Panc1 (cell line): ENCODE measurements around the gene CYTH2. TPM values are rescaled to one million over a fixed set of nuclear protein-coding genes. Genes with fewer than 3 reads are reported as not detected.
"Not testable (repeated sequence)": the region's sequence is repeated elsewhere in the genome, so short reads cannot be mapped to it uniquely, and the experiment has no call there.

Experiments
- ATAC-seq: fragments of 200-7000 bp; cut with Tn5 transposase; 2 replicates; pipeline ENCODE4 v1.9.1; 2020; ENCODE audit warnings: mild to moderate bottlenecking, moderate library complexity
- BruUV-seq: library from RNA; stranded (reverse); fragments of 400-500 nt; replicated peaks from 2 replicates; lab custom pipeline; 2021; lab: Mats Ljungman, UMichigan
- CTCF ChIA-PET: fragments of 300-600 bp; sonication (Branson Sonifier 250); formaldehyde crosslinking; loops from one replicate; lab custom pipeline; 2022; ENCODE audit warnings: antibody characterized with exemption; lab: Charles Lee
- POLR2A ChIA-PET: fragments of 300-600 bp; sonication (Branson Sonifier 250); formaldehyde crosslinking; loops from one replicate; lab custom pipeline; 2022; ENCODE audit warnings: antibody characterized with exemption; lab: Charles Lee
- DNase-seq: peaks from one replicate; pipeline ENCODE4 v3.0.0-alpha.2; 2010; ENCODE audit warnings: low read depth, low spot score
- H3K27ac ChIP-seq: 2 replicates; pipeline ENCODE4 v1.5.1; 2011; ENCODE audit warnings: mild to moderate bottlenecking, low read length, inconsistent platforms
- H3K27me3 ChIP-seq: fragments of 200-500 bp; sonication (Bioruptor generic); 2 replicates; pipeline ENCODE4 v1.6.0; 2014; ENCODE audit warnings: low read length, inconsistent platforms; ENCODE audit not compliant: control insufficient read depth, insufficient read depth
- H3K36me3 ChIP-seq: fragments of 200-500 bp; sonication (Bioruptor generic); 2 replicates; pipeline ENCODE4 v1.5.1; 2014; ENCODE audit warnings: inconsistent platforms, mild to moderate bottlenecking, low read length, moderate library complexity; ENCODE audit not compliant: control insufficient read depth, insufficient read depth
- H3K4me1 ChIP-seq: 2 replicates; pipeline ENCODE4 v1.5.1; 2011; ENCODE audit warnings: inconsistent platforms, mild to moderate bottlenecking, low read length, moderate library complexity; ENCODE audit not compliant: control insufficient read depth, insufficient read depth
- H3K4me3 ChIP-seq, 2 experiments: 2 replicates each; pipeline ENCODE4 v1.5.1; 2011 to 2012; ENCODE audit warnings: low read depth in 2 of 2, low read length in 2 of 2, mild to moderate bottlenecking in 2 of 2, inconsistent platforms in 1 of 2, moderate library complexity in 1 of 2
- H3K9me3 ChIP-seq: fragments of 200-500 bp; sonication (Bioruptor generic); 2 replicates; pipeline ENCODE4 v1.5.1; 2014; ENCODE audit warnings: low read depth, mild to moderate bottlenecking, inconsistent platforms, low read length, moderate library complexity; ENCODE audit not compliant: control insufficient read depth, insufficient read depth
- CTCF ChIP-seq: fragments of 450-650 bp; IDR thresholded peaks from 2 replicates; pipeline ENCODE4 v1.5.1; 2017; ENCODE audit warnings: mild to moderate bottlenecking
- POLR2AphosphoS5 ChIP-seq: IDR thresholded peaks from 2 replicates; pipeline ENCODE4 v1.6.1; 2012; ENCODE audit warnings: mild to moderate bottlenecking, low read depth, low read length, moderate library complexity
- REST ChIP-seq, 2 experiments: IDR thresholded peaks; 2 replicates each; pipeline ENCODE4 v1.6.1; 2011 to 2012; ENCODE audit warnings: low read depth in 2 of 2, control low read depth in 1 of 2, low read length in 1 of 2, mild to moderate bottlenecking in 1 of 2, moderate library complexity in 1 of 2; ENCODE audit not compliant: insufficient read depth in 1 of 2
- SIN3A ChIP-seq: IDR thresholded peaks from 2 replicates; pipeline ENCODE4 v1.6.1; 2012; ENCODE audit warnings: low read depth, mild to moderate bottlenecking, low read length, moderate library complexity, borderline replicate concordance; ENCODE audit not compliant: insufficient read depth
- TCF7L2 ChIP-seq: IDR thresholded peaks from 2 replicates; pipeline ENCODE4 v1.6.1; 2011; ENCODE audit warnings: mild to moderate bottlenecking, low read depth, low read length, inconsistent platforms
- in situ Hi-C: cut with HindIII; loops from 2 replicates; pipeline ENCODE4 v1.10.0; 2016; ENCODE audit warnings: low sequenced_read_pairs, low pct_unique_long_range_greater_than_20kb
- intact Hi-C: fragments of 100-400 bp; cut with micrococcal nuclease; formaldehyde crosslinking; loops from one replicate; pipeline ENCODE4 v1.10.0; 2022; ENCODE audit not compliant: unreplicated experiment
- total RNA-seq: library from RNA; stranded (reverse); gene quantifications from one replicate; pipeline ENCODE4 v1.2.1, GENCODE V29; 2021; ENCODE audit not compliant: unreplicated experiment

The CYTH2 gene
- total RNA-seq, 1 experiment from 2014 or later: 53.4 TPM

- ChIA-PET POLR2A (interaction anchor here (0.8 kb wide), 1 partner anchor 64 kb away, joined by 6 read pairs; no protein-coding TSS in a partner anchor), CTCF (no interaction called here)
- TF ChIP-seq TCF7L2 (no peak), SIN3A (no peak), POLR2AphosphoS5 (no peak), REST (IDR thresholded peaks at IDR 0.05; ENCODE audit: insufficient read depth in 1 of 2, low read depth in 2 of 2, low read length in 1 of 2) (no peak), CTCF (no peak)
Measured at GRCh38 chr19:48518207-48518606, 49.0 kb downstream of the CYTH2 start.

GRCh38 chr19:48519426-48519825, 50.3 kb downstream of the CYTH2 start:
- H3K27me3 ChIP-seq, H3K27ac ChIP-seq, H3K4me1 ChIP-seq, POLR2A ChIA-PET, H3K36me3 ChIP-seq, in situ Hi-C loops, intact Hi-C loops, H3K9me3 ChIP-seq, BruUV-seq, DNase-seq, H3K4me3 ChIP-seq, CTCF ChIA-PET, ATAC-seq: not testable (repeated sequence)

More at GRCh38 chr19:48518207-48518606, 49.0 kb downstream of the CYTH2 start:
- ATAC-seq (no peak), DNase-seq (no peak)
- Histone ChIP-seq H3K9me3 (no peaks in the 10 kb centered on the region), H3K27me3 (no peaks in the 10 kb centered on the region), H3K4me3 (no peak overlapping the region), H3K36me3 (no peaks in the 10 kb centered on the region), H3K4me1 (peaks cover 4% of the 10 kb centered on the region; the same call in 1 of the 2 replicates), H3K27ac (no peak overlapping the region)
- intact Hi-C loops (no loop called here), in situ Hi-C loops (no loop called here)
- BruUV-seq: no TSS peak

- Histone ChIP-seq H3K36me3 (no peaks in the 10 kb centered on the region), H3K9me3 (no peaks in the 10 kb centered on the region; the same call in 1 of the 2 replicates), H3K27ac (no peak overlapping the region), H3K27me3 (no peaks in the 10 kb centered on the region), H3K4me3 (no peak overlapping the region), H3K4me1 (peaks cover 4% of the 10 kb centered on the region; the same call in 1 of the 2 replicates)
- DNase-seq: no peak
- TF ChIP-seq REST (IDR thresholded peaks at IDR 0.05; ENCODE audit: insufficient read depth in 1 of 2, low read depth in 2 of 2, low read length in 1 of 2) (no peak), TCF7L2 (no peak), CTCF (no peak), POLR2AphosphoS5 (no peak), SIN3A (no peak)
- in situ Hi-C loops: no loop called here
- ChIA-PET POLR2A (interaction anchor here (0.6 kb wide), 1 partner anchor 43 kb away, joined by 3 read pairs; no protein-coding TSS in a partner anchor), CTCF (no interaction called here)
- ATAC-seq: no peak
- intact Hi-C loops: no loop called here
- BruUV-seq: no TSS peak
Measured at GRCh38 chr19:48520134-48520533, 51.0 kb downstream of the CYTH2 start.
